Epithelial cell of alveolus of lung (primary cell): ENCODE results near the gene PLPPR1. TPM values are rescaled to one million over a fixed set of nuclear protein-coding genes. Genes with fewer than 3 reads are reported as not detected.

Source experiments
- total RNA-seq: library from RNA; depleted of rRNA; stranded (reverse); fragments of >200 nt; gene quantifications from 2 replicates; pipeline ENCODE4 v1.2.1, GENCODE V29; 2015

Gene PLPPR1
- total RNA-seq = not detected in 2 replicates

GRCh38 chr9:101028346-101029314, at the start of gene PLPPR1:
Gene PLPPR1, plus strand, starts transcription at chr9:101028727.

